Cardiac fibroblast (primary cell): ENCODE data around the gene LHPP.

ENCODE experiments used
- DNase-seq, 2 donors: peaks; one replicate each; pipeline versions ENCODE4 v3.0.0 to v3.0.0-alpha.2; 2010; ENCODE audit warnings: low read depth in 2 of 2
- H3K4me3 ChIP-seq, 2 donors: replicated peaks in 1 of 2; 1 replicate in 1 of 2; 2 replicates in 1 of 2; pipeline ENCODE4 v1.5.1; 2011; ENCODE audit warnings: low read depth in 2 of 2, low read length in 2 of 2, mild to moderate bottlenecking in 2 of 2, moderate library complexity in 1 of 2
- TF ChIP-seq, protein P1 (sequence below): IDR thresholded peaks from one replicate; pipeline ENCODE4 v1.5.1; 2011; ENCODE audit warnings: low read depth, mild to moderate bottlenecking, low read length, inconsistent platforms

Gene LHPP

GRCh38 chr10:124512040-124512428 is 50.4 kb downstream of the LHPP start:
- TF ChIP-seq, protein P1, sequence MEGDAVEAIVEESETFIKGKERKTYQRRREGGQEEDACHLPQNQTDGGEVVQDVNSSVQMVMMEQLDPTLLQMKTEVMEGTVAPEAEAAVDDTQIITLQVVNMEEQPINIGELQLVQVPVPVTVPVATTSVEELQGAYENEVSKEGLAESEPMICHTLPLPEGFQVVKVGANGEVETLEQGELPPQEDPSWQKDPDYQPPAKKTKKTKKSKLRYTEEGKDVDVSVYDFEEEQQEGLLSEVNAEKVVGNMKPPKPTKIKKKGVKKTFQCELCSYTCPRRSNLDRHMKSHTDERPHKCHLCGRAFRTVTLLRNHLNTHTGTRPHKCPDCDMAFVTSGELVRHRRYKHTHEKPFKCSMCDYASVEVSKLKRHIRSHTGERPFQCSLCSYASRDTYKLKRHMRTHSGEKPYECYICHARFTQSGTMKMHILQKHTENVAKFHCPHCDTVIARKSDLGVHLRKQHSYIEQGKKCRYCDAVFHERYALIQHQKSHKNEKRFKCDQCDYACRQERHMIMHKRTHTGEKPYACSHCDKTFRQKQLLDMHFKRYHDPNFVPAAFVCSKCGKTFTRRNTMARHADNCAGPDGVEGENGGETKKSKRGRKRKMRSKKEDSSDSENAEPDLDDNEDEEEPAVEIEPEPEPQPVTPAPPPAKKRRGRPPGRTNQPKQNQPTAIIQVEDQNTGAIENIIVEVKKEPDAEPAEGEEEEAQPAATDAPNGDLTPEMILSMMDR, result no peak
- no peak overlapping the region for H3K4me3 ChIP-seq

GRCh38 chr10:124512600-124512999 is 51.0 kb downstream of the LHPP start:
- H3K4me3 ChIP-seq, result no peak overlapping the region
- TF ChIP-seq, protein P1, result no peak
- no peak for DNase-seq

More at GRCh38 chr10:124512040-124512428, 50.4 kb downstream of the LHPP start:
- DNase-seq, result no peak

DNA sequence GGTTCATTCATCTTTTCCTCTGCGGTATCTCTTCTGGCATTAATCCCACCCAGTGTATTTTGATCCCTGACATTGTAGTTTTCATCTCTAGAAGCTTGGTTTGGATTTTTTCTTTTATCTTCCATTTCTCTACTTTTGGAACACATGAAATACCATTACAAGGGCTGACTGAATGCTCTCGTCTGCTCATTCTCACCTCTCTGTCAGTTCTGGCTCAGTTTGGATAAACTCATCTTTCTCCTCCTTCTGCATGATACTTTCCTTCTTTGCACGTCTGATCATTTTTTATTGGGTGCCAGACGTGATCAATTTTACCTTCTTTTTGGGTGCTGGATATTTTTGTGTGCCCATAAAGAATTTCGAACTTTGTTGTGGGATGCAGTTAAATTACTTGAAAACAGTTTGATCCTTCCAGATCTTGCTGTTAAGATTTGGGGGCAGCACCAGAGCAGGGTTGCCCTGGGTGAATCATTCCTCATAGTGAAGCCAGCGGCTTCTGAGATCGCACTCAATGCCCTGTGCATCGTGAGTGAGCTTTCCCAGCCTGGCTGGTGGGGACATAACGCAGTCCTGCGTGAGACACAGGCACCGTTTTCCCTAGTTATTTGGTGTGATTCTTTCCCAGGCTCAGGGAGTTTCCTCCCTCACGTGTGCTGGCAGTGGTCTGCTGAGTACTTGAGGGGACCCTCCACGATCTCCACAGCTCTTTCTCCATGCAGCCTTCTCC is 53.8 kb downstream of the LHPP start:
- no peak overlapping the region for H3K4me3 ChIP-seq
- TF ChIP-seq, protein P1, result no peak
- DNase-seq, result no peak

DNA sequence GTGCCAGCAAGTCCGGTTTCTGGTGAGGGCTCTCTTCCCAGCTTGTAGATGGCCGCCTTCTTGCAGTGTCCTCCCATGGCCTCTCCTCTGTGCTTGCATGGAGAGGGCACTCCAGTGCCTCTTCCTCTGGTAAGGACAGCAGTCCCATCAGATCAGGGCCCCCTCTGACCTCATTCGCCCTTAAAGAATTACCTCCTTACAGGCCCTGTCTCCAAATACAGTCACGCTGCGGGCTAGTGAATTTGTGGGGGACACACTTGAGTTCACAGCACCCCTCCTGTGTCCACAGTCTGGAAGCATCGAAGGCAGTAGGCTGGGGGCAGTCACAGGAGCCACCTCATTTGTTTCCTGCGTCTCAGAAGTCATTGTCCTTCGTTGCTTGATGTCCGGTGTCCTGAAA is 54.6 kb downstream of the LHPP start:
- no peak overlapping the region for H3K4me3 ChIP-seq
- TF ChIP-seq, protein P1, result no peak
- DNase-seq, result no peak

- no peak overlapping the region for H3K4me3 ChIP-seq
- TF ChIP-seq, protein P1, result no peak
- DNase-seq, result no peak
Observed at GRCh38 chr10:124516746-124517397, 55.2 kb downstream of the LHPP start.

- TF ChIP-seq, protein P1, result no peak
- H3K4me3 ChIP-seq, result no peak overlapping the region
- DNase-seq, result no peak
Observed at GRCh38 chr10:124517461-124517860, 55.8 kb downstream of the LHPP start.
